GM21717 (cell line): ENCODE measurements around the gene ONECUT2.
"Not testable (repeated sequence)": the region's sequence is repeated elsewhere in the genome, so short reads cannot be mapped to it uniquely, and the experiment has no call there.

Source experiments
- ATAC-seq: cut with Tn5 transposase; IDR thresholded peaks from one replicate; pipeline ENCODE4 v1.9.1; 2021; ENCODE audit warnings: mild to moderate bottlenecking, moderate library complexity; ENCODE audit not compliant: unreplicated experiment

Gene ONECUT2

DNA sequence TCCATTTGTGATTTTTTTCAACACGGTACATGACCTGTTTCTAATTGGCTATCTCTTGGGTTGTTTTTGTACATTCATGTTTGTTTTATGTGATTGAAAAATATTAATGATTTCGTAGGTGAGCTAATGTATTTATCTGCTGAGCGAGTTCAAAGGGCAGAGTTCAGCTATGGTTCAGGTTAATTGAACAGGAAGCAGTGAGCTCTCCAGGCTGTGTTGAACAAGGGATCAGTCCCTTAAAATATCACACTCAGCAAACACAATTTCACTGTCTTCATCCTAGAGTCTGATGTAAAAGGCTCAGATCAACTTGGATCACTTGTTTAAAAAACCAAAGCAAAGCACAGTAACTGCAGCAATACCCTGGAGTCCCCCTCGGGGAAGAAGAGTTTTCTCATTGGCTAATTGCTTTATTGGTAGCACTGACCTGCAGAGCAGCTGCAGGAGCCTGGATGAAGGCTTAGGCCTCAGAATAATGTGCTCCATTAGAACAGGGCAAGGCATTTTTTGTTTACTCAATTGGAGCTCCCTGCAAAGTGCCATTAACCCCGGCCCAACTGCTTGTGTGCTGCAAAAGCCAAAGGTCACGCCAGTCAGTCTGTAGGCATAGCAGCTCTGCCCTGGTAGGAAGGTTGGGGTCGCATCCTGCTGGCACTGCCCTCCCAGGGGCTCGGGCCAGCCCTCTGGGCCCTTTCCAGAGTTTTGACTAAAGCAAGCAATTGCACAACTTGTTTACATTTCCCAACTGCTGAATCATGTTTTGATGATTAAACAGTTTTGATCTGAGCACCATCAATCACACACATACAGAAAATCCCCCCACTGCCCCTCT is 10.5 kb downstream of the ONECUT2 start:
- ATAC-seq, result no peak

DNA sequence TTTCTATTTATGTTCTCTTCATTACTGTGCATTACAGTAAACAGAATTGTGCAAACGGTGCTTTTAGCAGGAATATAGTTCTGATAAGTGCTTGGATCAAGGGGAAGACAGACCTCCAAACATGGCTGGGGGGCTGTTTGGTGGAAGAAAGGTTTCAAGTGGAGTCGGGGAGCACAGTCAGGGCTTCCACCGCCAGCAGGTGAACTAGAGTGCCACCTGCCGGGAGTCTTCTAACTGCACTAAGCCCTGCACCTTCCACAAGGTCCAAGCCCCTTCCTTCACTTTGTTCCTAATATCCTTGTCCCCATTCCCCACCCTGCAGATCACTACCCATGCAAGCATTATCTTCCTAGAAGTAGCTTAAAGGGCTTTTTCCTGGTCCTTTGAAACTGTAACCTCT is 11.1 kb downstream of the ONECUT2 start:
- ATAC-seq, result no peak

DNA sequence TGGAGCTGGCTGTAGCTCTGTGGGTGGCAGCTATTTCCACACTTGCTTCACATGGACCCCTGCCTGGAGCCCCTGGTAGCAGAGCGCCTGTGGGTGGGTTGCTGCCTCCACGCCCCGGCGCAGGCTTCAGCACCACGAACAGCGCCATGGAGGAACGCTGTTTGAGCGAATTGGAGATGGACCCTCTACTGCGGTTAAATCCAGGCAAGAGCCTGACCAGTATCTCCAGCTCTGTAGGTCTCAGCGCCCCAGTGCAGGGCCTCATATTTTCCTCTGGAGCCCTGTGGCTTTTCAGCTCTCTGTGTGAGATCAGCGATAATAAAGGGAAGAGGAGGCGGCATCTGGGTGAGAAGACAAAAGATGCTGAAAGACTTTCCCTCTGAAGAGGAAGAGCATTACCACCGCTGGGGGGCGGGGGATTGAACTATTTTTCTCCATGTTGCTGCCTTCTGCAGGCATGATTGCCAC is 12.0 kb downstream of the ONECUT2 start:
- ATAC-seq, result no peak

DNA sequence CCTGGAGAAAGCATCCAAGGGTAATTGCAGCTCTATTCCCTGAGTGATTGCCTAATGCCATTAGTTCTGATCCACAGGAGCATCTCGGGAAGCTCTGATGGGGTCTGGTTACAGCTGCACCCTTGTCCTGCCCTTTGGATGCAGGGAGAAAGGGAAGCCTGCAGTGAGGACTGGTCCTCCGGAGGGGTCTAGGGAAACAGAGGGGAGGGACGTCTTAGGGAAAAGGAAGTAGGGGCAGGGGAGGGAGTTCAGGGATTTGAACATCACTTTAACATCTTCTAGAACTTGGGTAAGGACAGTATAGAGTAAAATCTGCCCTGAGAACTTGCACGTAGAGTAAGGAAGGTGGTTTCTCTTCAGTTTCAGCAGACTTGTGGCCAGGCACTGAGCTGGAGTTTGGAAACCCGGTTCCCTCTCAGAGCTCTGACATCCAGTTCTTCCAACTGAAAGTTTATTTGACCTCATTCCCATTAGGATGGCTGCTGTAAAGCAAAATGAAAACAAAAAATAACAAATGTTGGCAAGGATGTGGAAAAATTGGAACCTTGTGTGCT is 20.5 kb downstream of the ONECUT2 start:
- no peak for ATAC-seq

DNA sequence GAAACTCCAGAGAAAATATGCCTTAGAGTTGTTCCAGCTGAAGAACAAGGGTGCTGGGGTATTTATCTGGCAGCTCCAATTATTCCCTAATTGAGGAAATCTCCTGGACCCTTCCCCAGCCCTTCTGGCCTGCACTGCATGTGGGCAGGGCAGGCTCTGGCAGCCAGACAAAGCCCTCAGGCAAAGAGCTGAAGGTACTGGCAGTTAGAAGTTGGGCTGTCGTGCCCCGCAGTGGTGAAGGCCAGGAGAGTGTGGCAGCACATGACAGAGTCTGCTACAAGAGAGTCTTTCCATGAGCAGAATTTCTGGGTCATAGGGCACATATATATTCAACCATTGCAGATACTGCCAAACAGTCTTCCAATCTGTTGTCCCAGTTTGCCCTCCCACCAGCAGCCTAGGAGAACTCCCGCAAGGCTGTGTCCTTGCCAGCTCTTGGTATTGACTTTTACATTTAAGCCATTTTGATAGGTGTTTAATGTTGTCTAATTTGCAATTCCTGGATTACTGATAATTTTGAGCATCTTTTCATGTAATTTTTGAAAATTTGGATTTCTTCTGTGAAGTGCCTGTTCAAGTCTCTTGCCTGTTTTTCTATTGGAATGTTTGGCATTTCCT is 26.6 kb downstream of the ONECUT2 start:
- no peak for ATAC-seq

DNA sequence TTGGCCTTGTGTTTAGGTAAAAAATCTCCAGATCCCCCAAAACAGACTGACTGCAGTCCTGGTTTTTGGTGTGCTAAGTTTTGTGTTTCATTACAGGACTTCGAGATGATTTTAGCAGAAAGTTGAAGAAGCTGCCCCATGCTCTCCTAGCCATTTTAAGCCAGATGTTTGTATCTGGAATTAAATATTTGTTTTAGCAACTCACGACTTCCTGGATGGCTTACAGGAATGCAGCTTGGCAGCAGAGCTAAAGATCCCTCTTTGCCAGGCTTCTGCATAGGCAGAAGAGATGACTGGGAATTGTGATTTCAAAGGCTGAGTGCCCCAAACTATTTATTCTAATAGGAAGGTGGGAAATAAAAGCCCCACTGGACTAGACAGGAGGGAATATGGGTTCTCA is 31.1 kb downstream of the ONECUT2 start:
- no peak for ATAC-seq

DNA sequence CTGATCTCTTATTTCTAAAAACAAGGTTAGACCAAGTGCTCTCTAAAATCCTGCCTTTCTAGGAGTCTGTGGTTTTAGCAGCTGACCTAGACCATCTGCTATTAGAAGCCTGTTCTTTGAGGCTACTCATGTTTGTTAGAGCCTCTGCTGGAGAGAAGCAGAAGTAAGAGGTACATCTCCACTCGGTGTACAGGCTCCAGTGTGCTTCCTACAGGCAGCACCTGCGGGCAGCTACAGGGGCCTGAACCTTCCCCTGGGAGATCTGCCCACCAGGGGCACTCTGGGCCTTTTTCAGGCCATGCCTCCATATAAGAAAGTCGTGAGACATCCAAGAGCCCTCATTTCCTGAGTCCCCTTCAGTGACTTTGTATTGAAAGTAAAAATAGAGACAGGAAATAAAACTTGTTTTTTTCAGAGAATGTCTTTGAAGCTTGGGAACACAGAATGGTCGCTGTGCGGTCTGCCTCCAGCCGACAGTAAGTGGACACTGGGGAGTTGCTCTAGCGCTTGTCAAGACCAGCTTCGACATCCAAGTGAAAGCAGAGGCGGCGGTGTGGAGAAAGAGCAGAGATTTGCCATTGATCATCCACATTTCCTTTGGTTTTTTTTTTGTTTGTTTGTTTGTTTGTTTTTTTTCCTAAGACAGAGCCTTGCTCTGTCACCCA is 31.7 kb downstream of the ONECUT2 start:
- ATAC-seq, result no peak

DNA sequence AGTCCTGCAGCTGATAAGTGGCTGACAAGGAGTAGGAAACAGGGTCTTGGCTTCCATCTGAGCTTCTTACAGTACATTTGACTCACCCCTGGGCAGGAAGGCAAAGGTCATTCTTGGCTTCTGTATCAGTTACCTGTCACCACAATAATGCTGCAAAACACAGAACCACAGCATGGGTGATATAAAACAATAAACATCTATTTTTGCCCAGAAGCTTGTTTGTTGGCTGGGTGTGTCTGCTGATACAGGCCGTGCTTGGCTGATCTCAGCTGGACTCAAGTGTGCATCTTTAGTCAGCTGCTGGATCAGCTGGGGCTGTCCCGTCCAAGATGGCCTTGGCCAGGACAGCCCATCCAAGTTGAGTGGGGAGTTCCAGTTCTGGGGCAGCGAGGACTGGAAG is 34.7 kb downstream of the ONECUT2 start:
- ATAC-seq, result no peak

DNA sequence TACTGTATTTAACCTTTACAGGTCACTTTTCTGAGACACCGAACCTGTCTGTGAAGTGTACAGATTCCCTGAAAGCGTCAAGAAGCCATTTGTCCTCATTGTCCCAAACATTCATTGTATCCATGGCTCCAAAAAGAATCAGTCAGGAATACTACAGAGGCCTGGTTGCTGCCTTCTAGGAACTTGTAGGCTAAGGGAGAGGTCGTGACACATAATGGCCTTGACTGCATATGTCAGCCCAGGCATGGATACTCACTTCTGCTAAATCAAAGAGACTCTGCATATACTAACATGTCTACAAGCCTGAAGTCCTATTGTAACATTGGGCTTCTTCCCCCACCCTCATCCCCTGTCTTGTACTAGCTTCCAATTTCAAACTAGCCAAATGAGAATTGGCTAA is 40.2 kb downstream of the ONECUT2 start:
- ATAC-seq, result no peak

DNA sequence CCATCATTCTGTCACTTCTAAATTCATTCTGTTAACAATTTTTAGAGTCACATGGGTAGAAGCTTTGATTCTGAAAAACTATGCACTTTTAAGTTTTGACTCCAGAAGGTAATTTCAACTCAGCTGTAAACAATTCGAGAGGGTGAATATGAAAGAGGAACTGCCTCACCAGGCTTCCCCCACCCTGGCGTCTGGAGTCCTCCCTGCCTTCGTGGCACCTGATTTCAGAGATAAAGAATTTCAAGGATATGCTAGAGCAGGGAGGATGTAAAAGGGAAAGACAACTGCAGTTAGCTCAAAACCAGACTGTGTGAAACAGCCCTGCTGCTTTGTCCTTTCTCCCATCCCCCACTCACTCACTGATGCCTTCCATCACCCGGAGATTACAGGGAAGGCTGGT is 40.7 kb downstream of the ONECUT2 start:
- ATAC-seq, result no peak

DNA sequence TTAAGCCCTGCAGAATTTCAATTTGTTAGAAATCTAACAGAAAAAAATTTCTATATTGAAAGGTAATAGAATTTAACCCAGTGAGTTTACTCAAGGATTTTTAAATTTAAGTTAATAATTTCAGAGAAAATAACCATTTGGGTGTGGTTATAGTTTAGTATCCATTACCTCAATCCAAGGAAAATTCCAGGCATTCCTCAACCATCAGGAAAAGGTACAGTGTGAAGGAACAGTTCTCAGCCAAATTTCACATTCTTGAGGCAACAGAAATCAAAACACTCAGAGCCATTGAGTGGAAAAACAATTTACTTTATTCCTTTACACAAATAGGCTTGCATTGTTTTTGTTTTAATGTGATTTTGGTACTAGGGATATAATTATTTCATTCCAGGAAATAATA is 45.6 kb downstream of the ONECUT2 start:
- ATAC-seq, result no peak

DNA sequence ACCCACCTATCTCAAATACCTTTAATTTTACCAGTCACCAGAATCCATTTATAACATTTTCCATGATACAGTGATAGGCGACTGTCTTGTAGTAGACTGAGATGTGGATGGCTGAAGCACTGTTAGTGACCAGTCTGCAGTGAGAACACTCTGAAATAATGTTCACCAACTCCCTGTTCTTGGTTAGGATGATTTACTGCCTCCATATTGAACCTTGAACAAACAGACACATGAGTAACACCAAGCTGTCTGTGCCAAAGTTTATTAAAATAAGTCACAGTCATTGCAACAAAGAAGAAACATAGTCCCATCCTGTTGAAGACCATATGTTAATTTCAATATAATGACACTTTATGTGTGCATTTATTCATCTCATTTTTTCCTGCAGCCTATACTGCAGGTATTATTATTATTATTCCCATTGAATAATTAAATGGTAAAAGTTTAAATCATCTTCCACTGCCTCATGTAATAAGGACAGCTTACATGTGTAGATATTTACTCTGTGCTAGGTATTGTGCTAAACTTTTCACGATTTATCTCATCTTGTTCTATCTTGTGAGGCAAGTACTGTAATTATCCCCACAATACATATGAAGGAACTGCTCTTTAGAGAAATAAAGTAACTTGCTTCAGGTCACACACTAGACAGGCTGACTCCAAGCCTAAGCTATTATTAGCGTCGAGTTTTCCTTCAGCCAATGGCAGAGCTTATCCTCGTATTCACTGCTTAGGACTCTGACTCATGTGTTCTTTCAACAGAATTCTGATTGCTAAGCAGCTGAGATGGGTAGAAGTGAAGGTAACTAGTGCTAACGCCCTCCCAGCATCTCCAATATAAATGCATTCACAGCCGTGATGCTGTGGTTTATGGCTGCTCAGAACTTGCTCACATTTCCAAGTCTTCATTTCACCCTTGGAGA is 62.5 kb downstream of the ONECUT2 start:
- ATAC-seq, result no peak

DNA sequence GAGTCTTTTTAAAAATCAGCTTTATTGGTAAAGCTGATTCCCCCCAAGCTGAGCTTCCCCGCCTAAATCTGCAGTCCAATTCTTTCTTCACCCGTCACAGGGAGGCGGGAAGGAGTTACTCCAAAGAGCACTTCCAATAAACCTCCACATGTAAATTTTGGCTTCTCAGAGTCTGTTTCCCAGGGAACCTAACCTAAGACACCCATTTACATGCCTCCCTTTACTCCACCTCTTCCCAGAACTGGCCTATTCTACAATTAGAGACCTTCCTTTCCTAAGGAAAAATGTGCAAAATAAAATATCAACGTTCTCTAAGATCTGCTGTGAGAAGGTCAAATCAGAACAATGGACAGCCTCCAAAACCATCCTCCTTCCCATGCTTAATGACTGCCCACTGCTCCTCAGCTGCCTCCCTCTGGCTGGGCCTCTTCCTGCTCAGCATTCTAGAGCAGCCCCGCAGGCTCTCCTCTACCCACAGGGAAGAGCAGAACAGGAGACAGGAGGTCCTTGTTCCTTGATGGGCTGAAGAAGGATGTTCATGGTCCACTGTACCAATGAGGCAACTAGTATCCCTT is 63.6 kb downstream of the ONECUT2 start:
- no peak for ATAC-seq

DNA sequence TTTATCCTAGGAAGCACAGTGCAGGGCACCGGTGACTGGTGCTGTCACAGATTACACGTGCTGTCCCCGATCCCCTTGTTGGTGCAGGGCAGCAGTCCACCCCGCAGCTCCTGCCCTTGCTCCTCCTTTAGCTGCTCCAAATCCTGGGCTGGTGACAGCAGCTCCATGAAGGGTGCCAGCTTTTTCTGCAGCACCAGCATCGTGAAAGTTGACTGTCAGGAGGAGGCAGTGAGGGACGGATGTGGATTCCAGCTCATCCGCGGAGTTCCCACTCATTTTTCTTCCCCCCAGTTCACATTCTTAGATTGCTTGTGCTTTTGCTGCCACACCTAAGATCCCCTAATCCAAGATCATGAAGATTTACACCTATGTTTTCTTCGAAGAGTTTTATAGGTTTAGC is 67.5 kb downstream of the ONECUT2 start:
- ATAC-seq, result no peak

DNA sequence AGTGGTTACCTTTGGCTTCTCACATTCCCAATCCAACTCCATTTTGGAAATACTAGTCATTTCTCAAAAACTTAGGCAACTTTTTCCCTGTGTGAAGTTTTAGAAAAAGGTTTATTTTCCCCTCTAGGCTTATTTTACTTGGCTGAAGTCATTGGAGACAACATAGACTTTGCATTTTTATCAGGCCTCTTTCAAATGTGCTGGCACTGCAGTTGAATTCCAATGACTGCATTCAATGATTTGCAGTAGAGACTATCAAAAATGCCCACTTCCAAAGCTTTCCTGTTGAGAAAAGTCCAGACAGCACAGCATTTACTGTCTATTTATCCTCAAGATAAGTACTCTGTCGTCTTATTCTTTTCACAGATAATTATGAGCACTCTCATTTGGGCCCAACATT is 70.1 kb downstream of the ONECUT2 start:
- no peak for ATAC-seq

DNA sequence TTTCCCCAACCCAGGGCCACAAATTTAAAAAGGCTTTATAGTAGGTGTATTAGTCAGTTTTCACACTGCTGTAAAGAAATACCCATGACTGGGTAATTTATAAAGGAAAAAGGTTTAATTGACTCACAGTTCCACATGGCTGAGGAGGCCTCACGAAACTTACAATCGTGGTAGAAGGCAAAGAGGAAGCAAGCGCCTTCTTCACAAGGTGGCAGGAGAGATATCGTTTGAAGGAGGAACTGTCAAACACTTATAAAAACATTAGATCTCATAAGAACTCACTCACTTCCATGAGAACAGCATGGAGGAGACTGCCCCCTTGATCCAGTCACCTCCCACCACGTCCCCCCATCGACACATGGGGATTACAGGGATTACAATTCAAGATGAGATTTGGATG is 80.9 kb downstream of the ONECUT2 start:
- no peak for ATAC-seq

DNA sequence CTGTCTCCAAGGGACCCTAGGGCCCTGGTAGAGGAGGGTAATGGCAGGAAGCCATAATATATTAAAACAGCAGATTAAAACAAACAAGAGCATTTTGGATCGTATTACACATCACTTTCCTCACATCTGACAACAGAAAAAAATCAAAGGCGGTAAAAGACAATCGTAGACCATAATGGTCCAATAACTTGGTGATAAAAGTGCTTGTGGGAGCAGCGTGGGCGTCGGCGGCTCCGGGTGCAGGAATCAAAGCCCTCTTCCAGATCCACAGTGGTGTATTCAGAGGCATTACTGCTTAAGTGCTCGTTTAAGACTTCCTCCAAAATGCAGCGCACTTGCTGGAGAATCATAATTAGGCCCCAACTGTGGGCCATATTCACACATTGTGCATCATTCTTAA is 83.4 kb downstream of the ONECUT2 start:
- ATAC-seq, result no peak

DNA sequence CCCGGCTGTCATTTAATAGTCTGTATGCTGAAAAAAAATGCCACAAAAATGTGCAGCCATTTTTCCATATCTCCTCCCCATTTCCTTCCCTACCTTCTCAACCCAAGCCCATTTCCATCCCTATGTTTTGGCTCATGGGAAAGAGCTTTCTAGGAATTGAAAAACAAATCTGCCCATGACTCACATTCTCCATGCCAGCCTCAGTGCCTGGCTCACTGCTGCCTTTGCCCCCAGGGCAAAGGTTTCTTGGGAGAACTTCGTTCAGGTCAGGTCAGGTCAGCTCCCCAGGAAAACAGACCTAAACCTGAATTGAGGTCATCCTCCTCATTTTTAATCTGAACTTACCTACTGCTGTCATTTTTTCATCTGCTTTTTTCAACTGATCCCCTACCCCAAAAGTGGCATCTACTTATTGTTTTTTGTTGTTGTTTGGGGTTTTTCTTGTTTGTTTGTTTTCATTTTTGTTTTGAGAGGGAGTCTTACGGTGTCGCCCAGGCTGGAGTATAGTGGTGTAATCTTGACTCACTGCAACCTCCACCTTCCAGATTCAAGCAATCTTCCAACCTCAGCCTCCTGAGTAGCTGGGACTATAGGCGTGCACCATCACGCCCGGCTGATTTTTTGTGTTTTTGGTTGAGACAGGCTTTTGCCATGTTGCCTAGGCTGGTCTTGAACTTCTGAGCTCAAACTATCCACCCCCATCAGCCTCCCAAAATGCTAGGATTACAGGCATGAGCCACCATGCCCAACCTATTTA is 84.7 kb downstream of the ONECUT2 start:
- no peak for ATAC-seq

DNA sequence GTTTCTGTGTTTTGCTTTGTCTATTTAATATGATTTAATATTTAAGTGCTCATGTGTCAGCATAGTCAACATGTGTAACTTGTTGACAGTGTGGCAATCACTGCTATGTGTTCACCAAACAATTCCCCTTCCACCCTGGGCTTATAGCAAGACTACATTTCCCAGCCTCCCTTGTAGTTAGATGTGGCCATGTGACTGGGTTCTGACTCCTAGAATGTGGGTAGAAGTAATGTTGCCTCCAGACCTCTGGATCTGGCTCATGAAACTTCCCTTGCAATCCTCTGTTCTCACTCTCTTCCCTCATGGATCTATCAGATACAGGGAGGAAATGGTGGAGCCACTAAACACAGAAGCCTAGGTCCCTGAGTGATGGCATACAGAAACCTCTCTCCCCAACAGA is 87.2 kb downstream of the ONECUT2 start:
- not testable (repeated sequence) for ATAC-seq
